ENCODE results near the gene SEMA3E.

- TF ChIP-seq CTCF (conservative IDR thresholded peaks at IDR 0.05; ENCODE audit: low read length) (no peak), EZH2phosphoT487 (IDR thresholded peaks at IDR 0.05; ENCODE audit: borderline replicate concordance) (no peak)
These were observed 3.5 kb upstream of the SEMA3E start for GRCh38 chr7:83652481-83652880.
